H54 (cell line): ENCODE measurements around the gene AGO4.
A peak's percentile ranks its signal among the peaks of the same experiment; 100 is the strongest.
"Not testable (repeated sequence)": the region's sequence is repeated elsewhere in the genome, so short reads cannot be mapped to it uniquely, and the experiment has no call there.

ENCODE experiments used
- DNase-seq: peaks from one replicate; pipeline ENCODE4 v3.0.0; 2011; ENCODE audit warnings: low spot score, mixed read lengths; ENCODE audit not compliant: insufficient read length
- FAIRE-seq: peaks from 3 replicates; lab custom pipeline; 2011; peaks lifted over from hg19 to GRCh38; lab: Jason Lieb, UNC
- POLR2A ChIP-seq: IDR thresholded peaks from 2 replicates; pipeline ENCODE4 v1.6.1; 2011; ENCODE audit warnings: low read depth, mild to moderate bottlenecking, low read length

Gene AGO4

DNA sequence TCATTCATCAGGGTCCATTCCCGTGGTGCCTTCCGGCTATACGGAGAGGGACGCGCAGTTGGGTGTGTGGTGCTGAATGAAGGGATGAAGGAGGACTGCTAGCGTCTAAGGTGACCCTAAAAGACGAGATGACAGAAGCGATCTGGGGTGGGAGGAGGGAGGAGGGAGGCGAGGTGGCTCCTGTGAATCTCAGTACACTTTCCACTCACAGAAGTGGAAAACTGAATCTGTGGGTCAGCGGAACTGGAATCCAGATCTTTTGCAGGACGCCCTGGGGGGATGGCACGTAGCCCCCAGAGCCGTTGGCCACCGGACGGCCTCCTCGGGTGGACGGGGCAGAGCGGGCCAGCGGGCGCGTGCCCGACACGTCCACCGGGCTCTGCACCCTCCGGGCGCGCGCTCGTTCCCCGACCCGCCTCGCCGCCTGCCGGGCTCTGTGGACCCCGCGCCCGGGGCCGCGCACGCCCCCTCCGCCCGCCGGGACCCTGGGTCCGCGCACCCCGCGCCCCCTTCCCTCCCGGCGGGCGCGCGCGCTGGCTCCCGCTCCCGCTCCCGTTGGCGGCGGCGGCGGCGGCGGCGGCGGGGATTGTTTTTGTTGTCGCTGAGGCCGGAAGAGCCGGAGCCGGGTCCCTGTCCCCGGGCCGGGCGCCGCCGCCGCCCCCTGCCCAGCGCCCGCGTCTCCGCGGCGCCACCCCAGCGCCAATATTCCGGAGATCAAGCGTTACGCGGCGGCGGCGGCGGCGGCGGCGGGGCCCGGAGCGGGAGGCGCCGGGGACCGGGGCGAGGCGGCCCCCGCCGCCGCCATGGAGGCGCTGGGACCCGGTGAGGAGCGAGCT lies at the start of gene AGO4:
AGO4 (plus strand) TSS at position 403 of the 836 bp plus-strand sequence; CDS start at position 804, 401 bp downstream.
- DNase-seq (peak; percentile 71), FAIRE-seq (no peak)
- no peak; the same call in 1 of the 2 replicates for TF ChIP-seq POLR2A

DNA sequence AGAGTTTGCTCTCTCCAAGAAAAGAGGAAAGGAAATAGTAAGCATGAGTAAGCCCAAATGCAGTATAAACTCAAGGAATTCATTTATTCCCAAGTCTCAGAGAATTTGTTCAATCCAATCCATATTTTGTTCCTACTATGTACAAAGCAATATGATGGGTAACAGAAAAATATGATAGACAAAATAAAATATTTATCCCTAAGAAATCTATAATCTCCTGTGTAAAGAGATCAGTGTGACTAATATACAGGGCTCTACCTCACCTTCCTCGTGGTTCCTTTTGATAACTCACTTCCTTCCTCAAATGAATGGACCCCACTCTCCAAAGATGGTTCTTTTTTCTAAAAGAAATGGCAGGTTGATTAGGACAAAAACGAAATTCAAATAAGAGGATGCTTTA lies 45.7 kb upstream of the AGO4 start:
- TF ChIP-seq POLR2A: no peak
- DNase-seq: no peak
- FAIRE-seq: no peak

DNA sequence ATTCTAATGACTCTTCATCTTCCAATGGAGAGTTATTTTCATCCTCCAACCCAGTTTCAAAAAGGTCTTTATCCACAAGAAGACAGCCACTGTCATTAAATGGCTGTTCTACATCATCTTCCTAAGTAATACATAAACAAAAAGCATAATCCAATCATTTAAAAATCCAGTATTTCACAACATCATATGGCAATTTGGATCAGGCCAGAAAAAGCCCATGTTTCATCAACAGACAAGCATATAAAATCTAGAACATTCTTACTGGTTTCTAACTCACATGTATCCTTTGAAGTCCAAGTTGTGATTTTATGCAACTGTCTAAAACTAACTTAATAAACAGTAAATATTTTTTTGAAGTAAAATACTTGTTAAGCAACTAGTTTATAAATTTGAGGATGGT lies 44.6 kb upstream of the AGO4 start:
- DNase-seq: no peak
- no peak for FAIRE-seq
- TF ChIP-seq POLR2A: no peak

DNA sequence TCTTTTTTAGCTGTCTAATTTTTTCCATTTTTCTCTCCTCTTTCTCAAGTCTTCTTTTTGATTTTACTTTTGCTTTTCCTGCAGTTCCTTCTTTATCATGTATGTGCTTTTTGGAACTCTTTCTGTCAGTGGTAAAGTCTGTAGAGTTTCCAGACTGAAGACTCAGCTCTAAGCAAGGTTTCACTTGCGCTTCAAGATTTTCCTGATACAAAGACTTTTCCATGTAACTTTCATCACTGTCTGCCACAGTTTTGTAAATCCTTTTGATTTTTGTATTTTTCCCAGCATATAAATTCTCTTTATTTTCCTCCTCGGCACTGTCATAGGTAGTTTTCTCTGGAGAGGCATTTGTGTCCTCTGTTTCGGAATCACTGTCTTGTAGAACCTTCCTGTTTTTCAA lies 43.5 kb upstream of the AGO4 start:
- DNase-seq (no peak), FAIRE-seq (no peak)
- no peak for TF ChIP-seq POLR2A

DNA sequence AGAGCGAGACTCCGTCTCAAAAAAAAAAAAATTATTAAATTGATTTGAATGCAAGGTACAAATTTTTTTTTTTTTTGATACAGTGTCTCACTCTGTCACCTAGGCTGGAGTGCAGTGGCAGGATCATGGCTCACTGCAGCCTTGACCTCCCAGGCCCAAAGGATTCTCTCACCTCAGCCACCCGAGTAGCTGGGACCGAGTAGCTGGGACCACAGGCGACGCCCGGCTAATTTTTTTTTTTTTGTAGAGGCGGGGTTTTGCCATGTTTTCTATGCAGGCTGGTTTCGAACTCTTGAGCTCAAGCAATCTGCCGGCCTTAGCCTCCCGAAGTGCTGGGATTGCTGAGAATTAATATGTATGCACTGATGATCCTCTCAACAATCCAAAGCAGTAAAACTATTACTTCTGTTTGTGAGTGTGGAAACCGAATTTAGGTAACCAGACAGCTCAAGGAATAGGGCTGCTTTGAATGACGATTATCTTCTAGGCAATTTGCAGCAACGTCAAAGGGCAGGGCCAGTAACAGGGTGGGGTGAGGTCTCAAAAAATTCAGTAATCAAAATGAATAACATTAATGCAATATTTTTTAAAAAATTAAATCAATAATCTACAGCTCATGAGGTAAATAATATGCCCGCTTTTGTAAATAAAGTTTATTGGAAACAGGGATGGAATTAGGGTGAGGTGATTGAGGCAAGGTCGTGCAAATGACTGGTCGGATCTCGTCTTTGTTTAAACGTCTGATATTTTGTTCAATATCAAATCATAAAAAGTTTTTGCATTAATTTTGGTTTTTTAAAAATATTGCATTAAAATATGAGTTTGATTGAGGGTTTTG lies 39.2 kb upstream of the AGO4 start:
- FAIRE-seq (no peak), DNase-seq (no peak)
- no peak for TF ChIP-seq POLR2A

DNA sequence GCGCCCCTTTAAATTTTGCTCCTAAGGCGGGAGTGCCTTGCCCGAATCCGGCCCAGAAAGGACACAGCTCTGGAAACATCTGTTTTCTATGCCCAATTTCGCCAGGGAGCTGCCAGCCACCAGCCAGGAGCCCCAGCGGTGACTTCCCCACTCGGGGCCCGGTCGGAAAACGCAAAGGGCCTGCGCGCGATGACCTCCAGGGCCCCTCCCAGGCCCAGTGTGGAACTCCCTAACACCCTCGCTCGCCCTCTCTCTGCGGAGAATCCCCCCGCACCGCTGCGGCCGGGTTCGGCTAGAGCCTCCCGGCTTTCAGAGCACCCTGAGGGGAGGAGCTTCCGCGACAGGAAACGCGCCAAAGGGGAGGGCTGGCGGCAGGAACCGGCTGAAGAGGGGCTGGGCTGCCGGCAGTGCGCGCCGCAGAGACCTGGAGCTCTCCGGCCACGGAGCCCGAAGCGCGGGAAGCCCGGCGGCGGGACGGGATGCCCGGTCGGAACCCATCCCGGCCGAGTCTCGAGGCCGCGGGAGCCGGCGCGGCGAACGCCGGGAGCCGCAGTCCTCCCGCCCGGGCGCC lies 38.5 kb upstream of the AGO4 start:
- DNase-seq: peak; percentile 89
- FAIRE-seq: no peak
- TF ChIP-seq POLR2A: peak; percentile 67

DNA sequence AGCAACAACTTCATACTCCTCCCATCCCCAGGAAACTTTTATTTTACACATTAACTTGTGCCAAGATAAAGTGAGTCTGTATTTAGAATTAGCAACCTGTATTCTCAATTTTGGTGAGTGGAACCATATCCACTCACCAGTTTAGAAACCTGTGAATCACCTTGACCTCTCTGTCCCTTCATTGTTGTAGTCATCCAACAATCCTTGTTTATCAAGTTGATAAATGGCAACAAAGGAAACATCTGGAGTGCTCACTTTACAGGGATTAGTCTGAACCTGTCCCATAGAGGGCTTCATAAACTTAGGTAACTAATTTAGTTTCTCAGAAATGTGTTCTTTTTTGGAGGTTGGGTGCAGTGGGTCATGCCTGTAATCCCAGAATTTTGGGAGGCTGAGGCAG lies 34.1 kb upstream of the AGO4 start:
- no peak for DNase-seq
- FAIRE-seq: no peak
- no peak for TF ChIP-seq POLR2A

DNA sequence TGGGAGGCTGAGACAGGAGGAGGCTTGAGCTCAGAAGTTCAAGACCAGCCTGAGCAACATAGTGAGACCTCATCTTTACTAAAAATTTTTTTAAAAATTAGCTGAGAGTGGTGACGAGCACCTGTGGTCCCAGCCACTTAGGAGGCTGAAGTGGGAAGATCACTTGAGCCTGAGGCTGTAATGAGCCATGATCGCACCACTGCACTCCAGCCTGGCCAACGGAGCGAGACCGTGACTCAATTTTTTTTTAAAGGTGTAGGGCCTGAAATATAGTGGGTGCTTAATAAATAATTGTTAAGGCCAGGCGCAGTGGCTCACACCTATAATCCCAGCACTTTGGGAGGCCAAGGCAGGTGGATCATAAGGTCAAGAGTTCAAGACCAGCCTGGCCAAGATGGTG lies 31.6 kb upstream of the AGO4 start:
- not testable (repeated sequence) for DNase-seq, FAIRE-seq

DNA sequence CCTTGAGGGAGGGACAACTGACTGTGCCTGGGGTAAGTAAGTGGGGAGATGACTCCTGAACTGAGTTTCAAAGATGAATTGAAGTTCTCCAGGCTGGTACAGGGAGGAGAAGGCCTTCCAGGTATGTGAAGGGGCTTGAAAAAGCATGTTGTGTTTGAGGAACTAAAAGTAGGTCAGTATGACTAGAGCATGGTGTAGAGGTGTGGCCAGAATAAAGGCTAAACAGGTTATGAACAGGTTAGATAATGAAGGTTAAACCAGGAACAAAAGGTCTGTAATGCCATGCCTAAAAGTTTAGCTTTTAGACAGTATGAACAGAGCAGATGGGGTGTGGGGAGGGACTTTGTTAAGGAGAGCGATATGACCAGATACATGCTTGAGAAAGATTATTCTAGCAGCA lies 30.7 kb upstream of the AGO4 start:
- no peak for DNase-seq
- no peak for TF ChIP-seq POLR2A
- no peak for FAIRE-seq

DNA sequence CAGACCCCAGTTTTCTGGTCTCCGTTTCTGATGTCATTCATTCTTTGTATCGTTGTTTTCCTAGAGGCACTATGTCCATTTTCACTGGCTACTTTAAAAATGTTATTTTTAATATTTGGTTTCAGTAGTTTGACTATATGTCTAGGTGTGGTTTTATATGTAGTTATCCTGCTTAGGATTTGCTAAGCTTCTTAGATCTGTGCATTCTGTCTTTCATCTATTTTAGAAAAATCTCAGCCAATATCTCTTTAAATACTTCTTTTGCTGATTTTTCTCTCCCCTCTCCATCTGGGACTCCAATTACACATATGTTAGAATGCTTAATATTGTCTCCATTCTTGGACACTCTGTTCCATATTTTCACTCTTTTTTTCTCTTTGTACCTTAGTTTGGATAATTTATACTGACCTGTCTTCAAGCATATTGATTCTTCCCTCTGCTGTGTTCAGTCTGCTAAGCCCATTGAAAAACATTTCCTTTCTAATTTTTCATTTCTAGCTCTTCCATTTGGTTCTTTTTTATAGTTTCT lies 24.7 kb upstream of the AGO4 start:
- no peak for DNase-seq
- no peak for TF ChIP-seq POLR2A
- no peak for FAIRE-seq

DNA sequence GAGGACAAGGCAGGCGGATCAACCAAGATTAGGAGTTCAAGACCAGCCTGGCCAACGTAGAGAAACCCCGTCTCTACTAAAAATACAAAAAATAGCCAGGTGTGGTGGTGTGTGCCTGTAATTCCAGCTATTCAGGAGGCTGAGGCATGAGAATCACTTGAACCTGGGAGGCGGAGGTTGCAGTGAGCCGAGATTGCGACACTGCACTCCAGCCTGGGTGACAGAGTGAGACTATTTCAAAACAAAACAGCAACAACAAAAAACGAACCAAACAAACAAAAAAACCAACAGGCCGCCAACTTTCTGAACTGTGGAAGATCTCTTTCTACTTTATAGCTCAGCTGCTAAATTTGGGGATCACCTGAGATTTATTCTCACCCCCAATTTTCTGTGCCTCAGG lies 23.5 kb upstream of the AGO4 start:
- FAIRE-seq, DNase-seq: not testable (repeated sequence)

DNA sequence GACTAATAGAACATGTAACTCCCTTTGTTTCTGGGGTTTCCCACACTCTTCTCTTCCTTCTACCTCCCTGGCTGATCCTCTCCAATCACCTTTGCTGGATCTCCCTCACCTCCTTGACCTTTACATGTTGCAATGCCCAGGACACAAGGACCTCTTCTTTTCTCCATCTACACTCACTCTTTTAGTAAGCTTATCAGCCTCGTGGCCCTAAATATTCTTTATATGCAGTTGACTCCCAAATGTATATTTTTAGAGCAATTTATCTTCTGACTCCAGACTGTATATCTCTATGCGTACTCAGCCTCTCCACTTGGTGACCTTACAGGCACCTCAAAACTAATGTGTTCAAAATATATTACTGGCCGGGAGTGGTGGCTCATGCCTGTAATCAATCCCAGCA lies 19.7 kb upstream of the AGO4 start:
- FAIRE-seq: no peak
- no peak for TF ChIP-seq POLR2A
- DNase-seq: no peak

DNA sequence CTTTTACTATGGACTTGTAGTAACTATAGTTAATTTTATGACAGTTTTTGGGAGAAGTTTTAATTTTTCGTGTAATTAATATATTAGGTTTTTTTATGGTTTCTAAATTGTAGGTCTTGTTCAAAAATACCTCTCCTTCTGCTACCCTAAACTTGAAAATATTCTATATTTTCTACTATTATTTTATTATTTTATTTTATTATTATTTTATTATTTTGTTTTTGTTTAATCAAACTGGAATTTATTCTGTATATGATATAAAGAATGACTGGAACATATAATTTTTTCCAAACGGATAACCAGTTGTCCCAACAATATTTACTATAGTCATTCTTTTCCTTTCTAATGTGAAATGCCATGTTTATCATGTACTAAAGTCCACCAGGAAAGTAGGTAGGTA lies 17.1 kb upstream of the AGO4 start:
- FAIRE-seq (no peak), DNase-seq (no peak)
- no peak for TF ChIP-seq POLR2A

DNA sequence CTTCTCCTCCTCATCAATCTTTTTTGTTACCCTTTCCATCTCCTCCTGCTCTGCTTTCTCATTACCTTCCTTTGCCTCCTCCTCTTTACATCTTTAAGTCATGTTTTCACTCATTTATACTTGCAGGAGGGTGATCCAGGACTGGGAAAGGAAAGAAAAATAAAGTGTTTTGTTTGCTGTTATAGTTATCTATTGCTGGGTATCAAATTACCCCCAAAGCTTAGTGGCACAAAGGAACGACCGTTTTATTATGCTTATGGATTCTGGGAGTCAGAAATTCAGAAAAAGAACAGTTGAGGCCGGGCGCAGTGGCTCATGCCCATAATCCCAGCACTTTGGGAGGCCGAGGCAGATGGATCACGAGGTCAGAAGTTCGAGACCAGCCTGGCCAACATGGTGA lies 12.5 kb upstream of the AGO4 start:
- no peak for FAIRE-seq
- no peak for TF ChIP-seq POLR2A
- DNase-seq: no peak

DNA sequence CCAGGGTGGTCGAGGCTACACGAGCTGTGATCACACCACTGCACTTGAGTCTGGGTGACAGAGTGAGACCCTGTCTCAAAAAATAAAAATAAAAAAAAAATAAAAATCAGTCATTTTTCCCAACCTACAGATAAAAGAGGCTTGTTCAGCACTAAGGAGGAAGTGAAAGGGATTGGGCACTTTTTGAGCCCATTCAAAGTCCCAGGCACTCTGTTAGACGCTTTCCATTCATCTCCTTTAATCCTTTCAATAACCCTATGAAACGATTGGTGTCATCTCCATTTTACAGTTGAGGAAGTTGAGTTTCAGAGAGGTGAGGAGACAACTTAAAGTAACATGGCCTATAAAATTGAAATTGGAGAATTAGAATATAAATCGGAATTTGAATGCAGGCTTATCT lies 10.4 kb upstream of the AGO4 start:
- FAIRE-seq (no peak), DNase-seq (no peak)
- TF ChIP-seq POLR2A: no peak

DNA sequence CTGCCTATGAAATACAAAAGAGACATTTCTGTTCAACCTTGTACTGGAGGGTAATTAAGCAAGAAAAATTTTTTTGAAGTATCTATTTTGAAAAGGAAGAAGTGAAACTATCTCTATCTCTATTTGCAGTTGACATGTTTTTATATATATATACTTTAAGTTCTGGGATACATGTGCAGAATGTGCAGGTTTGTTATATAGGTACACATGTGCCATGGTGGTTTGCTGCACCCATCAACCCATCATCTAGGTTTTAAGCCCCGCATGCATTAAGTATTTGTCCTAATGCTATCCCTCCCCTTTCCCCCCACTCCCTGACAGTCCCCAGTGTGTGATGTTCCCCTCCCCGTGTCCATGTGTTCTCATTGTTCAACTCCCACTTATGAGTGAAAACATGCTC lies 9.8 kb upstream of the AGO4 start:
- FAIRE-seq, DNase-seq: not testable (repeated sequence)

DNA sequence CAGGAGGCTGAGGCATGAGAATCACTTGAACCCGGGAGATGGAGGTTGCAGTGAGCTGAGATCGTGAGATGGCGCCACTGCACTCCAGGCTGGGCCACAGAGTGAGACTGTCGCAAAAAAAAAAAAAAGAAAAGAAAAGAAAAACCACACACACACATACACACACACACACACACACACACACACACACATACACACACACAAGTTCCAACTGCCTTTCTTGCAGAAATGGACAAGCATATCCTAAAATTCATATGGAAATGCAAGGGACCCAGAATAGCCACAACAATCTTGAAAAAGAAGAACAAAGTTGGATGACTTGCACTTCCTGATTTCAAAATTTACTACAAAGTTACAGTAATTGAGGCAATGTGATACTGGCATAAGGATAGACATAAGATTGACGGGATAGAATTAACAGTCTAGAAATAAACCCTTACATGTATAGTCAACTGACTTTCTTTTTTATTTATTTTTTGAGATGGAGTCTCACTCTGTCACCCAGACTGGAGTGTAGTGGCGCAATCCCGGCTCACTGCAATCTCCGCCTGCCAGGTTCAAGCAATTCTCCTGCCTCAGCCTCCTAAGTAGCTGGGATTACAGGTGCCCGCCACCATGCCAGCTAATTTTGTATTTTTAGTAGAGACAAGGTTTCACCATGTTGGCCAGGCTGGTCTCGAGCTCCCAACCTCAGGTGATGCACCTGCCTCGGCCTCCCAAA lies 7.5 kb upstream of the AGO4 start:
- FAIRE-seq, DNase-seq: not testable (repeated sequence)
